ENCODE results near the gene WDR4.
"Not testable (repeated sequence)": the region's sequence is repeated elsewhere in the genome, so short reads cannot be mapped to it uniquely, and the experiment has no call there.

The WDR4 gene

GRCh38 chr21:42839271-42840231 lies 39.8 kb downstream of the WDR4 start:
- no peak for DNase-seq (ENCODE audit: low read depth in 2 of 2)

DNA sequence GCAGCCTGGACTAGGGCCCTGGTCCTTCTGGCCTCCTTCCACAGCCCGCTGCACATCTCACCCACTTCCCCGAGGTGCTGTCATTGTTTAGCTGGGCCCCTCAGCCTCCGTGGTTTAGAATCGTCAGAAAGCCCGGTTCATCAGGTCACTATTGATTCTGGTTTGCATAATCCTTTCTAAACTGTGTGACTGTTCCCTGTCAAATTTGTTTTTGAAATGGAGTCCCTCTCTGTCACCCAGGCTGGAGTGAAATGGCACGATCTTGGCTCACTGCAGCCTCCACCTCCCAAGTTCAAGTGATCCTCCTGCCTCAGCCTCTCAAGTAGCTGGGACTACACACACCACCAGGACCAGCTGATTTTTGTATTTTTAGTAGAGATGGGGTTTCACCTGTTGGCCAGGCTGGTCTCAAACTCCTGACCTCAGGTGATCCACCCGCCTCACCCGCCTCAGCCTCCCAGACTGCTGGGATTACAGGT lies 41.1 kb downstream of the WDR4 start:
- not testable (repeated sequence) for DNase-seq (ENCODE audit: low read depth in 2 of 2)

- DNase-seq (ENCODE audit: low read depth in 2 of 2): no peak
Observed at GRCh38 chr21:42837421-42838211, 41.7 kb downstream of the WDR4 start.

DNA sequence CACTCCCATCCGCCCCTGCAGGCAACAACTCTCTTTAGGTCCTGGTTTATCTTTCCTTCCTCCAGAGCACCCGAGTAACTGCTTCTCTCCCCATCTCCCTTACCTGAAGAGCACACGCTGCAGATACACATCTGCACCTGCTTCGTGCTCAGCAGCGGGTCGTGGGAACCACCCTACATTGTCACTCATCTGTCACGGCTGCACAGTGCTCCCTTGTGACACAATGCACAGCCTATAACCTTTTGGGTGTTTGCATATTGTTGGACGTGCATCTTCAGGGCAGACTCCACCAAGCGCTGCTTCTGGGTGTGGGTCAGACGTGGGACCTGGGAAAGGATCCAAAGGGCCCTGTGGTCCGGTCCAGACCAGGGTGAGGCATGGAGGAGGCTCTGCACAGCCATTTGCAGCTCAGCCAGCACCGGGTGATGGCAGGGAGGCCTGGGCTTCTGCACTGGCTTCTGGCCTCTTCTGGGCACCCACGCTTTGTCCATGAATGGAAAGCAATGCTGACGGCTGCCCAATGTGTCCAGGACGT lies 42.5 kb downstream of the WDR4 start:
- DNase-seq (ENCODE audit: low read depth in 2 of 2): no peak

DNA sequence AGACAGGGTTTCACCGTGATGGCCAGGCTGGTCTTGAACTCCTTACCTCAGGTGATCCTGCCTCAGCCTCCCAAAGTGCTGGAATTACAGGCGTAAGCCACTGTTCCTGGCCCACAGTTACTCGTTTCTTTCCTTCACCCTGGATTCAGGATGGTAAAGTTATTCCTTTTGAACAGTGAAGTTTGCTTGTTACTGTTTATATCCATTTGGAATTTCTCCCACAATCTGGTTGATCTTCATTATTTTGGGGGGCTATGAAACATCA lies 43.0 kb downstream of the WDR4 start:
- DNase-seq (ENCODE audit: low read depth in 2 of 2): no peak

GRCh38 chr21:42835611-42836401 lies 43.5 kb downstream of the WDR4 start:
- DNase-seq (ENCODE audit: low read depth in 2 of 2): no peak

DNA sequence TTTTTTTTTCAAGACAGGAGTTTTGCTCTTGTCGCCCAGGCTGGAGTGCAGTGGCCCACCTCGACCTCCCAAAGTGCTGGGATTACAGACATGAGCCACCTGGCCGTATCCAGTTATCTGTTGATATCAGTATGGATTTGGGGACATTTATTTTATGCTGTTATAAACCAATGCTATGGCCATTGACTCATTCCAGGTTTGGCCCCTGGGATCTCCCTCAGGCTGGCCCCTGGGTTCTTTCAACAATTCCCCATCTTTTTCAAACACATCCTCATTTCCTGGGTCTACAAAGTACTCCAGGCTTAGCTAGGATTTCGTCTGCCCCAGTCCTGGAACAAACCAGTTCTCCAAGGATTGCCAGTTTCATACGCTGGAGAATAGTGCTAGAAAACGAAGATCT lies 44.1 kb downstream of the WDR4 start:
- no peak for DNase-seq (ENCODE audit: low read depth in 2 of 2)

GRCh38 chr21:42834726-42835191 lies 44.6 kb downstream of the WDR4 start:
- no peak for DNase-seq (ENCODE audit: low read depth in 2 of 2)

GRCh38 chr21:42833859-42834725 lies 45.2 kb downstream of the WDR4 start:
- DNase-seq (ENCODE audit: low read depth in 2 of 2): no peak

DNA sequence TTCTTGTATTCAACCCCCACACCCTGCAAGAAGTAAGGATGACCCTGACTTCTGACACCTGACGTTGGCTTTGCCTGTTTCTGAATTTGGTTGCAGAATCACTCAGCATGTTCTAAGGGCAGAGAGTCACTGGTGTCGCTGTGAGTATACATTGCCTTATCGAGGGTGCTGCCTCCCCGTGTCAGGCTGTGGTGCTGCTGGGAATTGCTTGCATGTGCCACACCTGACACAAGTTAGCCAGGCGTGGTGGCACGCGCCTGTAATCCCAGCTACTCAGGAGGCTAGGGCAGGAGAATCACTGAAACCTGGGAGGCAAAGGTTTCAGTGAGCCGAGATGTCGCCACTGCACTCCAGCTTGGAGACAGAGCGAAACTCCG lies 45.9 kb downstream of the WDR4 start:
- peak; percentile 58 to 62 for DNase-seq (ENCODE audit: low read depth in 2 of 2)

DNA sequence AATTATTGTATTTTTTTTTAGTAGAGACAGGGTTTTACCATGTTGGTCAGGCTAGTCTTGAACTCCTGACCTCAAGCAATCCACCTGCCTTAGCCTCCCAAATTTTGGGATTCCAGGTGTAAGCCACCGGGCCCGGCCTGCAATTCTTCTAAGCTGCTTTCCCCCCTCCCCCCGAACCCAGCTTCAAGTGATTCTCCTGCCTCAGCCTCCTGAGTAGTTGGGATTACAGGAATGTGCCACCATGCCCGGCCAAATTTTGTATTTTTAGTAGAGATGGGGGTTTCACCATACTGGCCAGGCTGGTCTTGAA lies 47.1 kb downstream of the WDR4 start:
- not testable (repeated sequence) for DNase-seq (ENCODE audit: low read depth in 2 of 2)

DNA sequence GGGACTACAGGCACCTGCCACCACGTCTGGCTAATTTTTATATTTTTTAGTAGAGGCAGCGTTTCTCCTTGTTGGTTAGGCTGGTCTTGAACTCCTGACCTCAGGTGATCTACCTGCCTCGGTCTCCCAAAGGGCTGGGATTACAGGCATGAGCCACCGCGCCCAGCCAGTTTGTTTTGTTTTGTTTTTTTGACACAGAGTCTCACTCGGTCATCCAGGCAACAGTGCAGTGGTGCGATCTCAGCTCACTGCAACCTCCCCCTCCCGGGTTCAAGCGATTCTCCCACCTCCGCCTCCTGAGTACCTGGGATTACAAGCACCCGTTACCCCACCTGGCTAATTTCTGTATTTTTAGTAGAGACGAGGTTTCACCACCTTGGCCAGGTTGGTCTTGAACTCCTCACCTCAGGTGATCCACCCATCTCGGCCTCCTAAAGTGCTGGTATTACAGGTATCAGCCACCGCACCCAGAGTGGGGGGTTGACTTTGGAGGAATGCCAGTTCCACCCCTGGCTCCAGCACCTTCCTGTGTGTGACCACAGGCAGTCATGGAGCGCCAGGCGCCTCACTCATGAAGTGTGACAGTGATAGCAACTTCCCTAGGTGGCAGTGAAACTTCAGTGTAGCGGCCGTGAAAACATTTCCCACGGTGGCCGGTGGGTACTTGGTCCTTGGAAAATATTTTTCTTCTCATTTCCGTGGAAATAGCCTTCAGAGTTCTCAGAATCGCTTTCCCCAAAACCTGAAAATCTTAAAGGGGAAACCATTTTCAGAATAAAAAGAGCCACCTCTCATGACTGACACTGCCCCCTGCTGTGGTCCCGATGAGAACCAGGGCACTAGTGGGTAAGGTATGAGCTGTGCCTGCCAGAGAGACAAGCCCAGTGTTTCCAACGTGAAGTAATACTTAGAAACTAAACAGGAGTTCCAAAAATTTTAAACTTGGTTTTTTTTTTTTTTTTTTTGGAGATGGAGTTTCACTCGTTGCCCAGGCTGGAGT lies 48.6 kb downstream of the WDR4 start:
- DNase-seq (ENCODE audit: low read depth in 2 of 2): no peak

DNA sequence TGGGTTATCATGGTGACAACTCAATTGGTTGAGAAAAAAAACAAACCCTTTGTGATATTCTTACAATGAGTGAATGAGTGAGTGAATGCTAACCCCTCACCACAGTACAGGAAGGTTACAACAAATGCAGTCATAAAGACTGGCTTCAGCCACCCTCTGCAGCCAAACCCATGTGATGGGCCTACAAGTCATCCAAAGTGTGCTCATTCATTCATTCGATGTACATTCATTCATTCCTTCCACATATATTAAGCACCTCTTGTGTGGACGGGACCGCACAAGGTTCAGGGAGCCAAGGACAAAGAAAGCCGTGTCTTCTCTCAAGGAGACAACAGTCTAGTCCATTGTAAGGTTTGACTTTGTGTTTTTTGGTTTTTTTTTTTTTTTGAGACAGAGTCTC lies 49.4 kb downstream of the WDR4 start:
- no peak for DNase-seq (ENCODE audit: low read depth in 2 of 2)

DNA sequence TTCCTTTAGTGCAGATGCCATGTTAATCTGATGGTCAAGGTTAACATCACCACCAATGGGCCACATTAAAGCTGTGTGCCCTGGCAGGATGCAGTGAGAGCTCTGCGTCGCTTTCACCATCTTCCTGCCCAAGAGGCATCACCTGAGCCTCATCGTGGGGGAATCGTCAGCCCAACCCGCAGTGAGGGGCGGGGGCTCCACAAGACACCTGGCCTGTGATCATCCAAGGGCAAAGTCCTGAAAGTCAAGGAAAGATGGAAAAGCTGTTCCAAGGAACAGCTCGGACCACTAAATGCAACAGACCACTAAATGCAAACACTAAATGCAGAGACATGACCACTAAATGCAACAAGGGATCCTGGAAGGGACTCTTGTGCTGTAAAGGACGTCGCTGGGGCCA lies 49.9 kb downstream of the WDR4 start:
- DNase-seq (ENCODE audit: low read depth in 2 of 2): no peak

- no peak for DNase-seq (ENCODE audit: low read depth in 2 of 2)
Observed at GRCh38 chr21:42827588-42827987, 51.8 kb downstream of the WDR4 start.

DNA sequence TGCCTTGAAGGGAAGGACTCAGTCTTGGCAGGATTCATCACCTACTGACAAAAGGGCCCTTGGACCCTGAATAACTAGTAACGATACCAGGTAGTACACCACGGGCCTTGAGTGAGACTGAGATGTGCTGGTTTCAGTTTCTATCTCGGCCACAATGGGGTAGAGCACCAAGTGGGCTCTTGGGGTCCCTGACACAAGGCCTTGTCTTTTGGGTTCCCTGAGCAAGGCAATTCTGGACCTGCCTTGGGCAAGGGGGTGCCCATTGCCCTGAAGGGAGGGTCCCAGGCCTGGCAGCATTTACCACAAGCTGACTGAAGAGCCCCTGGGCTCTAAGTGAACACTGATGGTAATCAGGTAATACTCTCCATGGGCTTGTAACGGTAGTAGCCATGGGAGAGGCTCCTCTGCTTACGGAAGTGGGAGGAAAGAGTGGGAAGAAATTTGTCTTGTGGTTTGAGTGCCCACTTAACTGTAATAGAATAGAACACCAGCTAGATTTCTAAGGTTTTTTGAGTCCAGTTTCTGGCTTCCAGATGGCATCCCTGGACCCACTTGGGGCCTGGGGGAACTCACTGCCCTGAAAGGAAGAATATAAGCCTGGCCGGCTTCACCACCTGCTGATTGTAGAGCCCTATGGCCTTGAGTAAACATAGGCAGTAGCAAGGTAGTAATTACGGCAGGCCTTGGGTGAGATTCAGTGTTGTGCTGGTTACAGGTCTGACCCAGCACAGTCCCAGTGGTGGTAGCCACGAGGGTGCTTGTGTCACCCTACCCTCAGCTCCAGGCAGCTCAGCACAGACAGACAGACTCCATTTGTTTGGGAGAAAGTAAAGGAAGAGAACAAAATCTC lies 58.5 kb downstream of the WDR4 start:
- no peak for DNase-seq (ENCODE audit: low read depth in 2 of 2)

DNA sequence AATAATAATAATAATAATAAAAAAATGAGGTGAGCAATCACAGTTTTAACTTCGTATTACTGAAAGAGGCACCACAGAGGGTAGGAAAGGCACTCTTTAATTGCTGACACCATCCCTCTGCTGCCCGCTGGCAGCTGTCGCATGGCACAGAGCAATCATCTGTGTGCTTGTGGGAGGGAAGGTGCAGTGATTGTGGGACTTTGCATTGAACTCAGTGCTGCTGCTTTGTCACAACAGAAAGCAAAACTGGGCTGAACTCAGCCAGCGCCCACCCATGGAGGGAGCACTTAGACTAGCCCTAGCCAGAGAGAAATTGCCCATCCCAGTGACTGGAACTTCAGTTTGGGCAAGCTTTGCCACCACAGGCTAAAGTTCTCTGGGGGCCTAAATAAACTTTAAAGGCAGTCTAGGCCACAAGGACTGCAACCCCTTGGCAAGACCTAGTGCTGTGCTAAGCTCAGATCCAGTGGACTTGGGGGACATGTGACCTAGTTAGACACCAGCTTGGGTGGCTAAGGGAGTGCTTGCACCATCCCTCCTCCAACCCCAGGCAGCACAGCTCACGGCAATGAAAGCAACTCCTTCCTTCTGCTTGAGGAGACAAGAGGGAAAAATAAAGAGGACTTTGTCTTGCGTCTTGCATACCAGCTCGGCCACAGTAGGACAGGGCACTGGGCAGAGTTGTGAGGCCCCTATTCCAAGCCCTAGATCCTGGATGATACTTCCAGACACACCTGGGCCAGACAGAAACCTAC lies 59.3 kb downstream of the WDR4 start:
- DNase-seq (ENCODE audit: low read depth in 2 of 2): no peak

- peak in 1 of 2 donors; percentile 39 for DNase-seq (ENCODE audit: low read depth in 2 of 2)
Observed at GRCh38 chr21:42818328-42818749, 61.0 kb downstream of the WDR4 start.
